Astrocyte of the spinal cord (primary cell): ENCODE data around the gene PLPP6.

Source experiments
- DNase-seq: peaks from one replicate; pipeline ENCODE4 v3.0.0; 2011; ENCODE audit warnings: low read depth, low spot score
- H3K4me3 ChIP-seq: 2 replicates; pipeline ENCODE4 v1.5.1; 2011; ENCODE audit warnings: low read depth, mild to moderate bottlenecking, low read length, moderate library complexity
- in situ Hi-C: cut with HindIII; loops from 2 replicates; pipeline ENCODE4 v1.10.0; 2017; ENCODE audit warnings: low sequenced_read_pairs
- TF ChIP-seq, protein P1 (sequence below): IDR thresholded peaks from 2 replicates; pipeline ENCODE4 v1.5.1; 2012; ENCODE audit warnings: low read depth, mild to moderate bottlenecking, low read length, inconsistent platforms

The PLPP6 gene

DNA sequence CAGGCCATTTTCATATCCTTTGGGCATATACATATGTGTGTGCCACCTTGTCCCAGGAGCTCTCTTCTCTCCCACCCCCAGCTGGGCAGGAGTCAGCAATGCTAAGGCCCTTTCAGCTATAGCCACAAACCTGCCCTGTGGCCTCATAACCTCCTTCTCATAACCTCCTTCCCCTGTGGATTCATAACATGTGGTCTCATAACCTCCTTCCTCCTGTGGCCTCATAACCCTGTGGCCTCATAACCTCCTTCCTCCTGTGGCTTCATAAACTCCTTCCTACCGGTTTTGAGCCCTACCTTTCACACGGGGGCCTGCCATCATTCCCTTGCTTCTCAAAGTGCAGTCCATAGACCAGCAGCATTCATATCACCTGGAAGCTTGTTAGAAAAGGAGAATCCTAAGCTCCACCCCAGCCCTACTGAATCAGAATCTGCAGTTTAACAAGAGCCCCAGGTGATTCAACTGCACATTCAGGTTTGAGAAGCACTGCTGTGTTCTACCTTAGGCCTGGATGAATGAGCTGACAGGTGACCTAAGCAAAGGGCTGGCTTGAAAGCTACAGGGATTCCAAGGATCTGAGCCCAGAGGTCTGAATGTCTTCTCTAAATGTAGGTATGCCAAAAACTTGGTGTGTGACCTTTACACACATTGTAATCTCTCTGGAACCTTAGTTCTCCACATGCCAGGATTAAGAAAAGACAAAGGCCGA lies 41.9 kb upstream of the PLPP6 start:
- no peak for DNase-seq
- in situ Hi-C loops = no loop called here
- TF ChIP-seq, protein P1, sequence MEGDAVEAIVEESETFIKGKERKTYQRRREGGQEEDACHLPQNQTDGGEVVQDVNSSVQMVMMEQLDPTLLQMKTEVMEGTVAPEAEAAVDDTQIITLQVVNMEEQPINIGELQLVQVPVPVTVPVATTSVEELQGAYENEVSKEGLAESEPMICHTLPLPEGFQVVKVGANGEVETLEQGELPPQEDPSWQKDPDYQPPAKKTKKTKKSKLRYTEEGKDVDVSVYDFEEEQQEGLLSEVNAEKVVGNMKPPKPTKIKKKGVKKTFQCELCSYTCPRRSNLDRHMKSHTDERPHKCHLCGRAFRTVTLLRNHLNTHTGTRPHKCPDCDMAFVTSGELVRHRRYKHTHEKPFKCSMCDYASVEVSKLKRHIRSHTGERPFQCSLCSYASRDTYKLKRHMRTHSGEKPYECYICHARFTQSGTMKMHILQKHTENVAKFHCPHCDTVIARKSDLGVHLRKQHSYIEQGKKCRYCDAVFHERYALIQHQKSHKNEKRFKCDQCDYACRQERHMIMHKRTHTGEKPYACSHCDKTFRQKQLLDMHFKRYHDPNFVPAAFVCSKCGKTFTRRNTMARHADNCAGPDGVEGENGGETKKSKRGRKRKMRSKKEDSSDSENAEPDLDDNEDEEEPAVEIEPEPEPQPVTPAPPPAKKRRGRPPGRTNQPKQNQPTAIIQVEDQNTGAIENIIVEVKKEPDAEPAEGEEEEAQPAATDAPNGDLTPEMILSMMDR = no peak
- H3K4me3 ChIP-seq = no peak overlapping the region

DNA sequence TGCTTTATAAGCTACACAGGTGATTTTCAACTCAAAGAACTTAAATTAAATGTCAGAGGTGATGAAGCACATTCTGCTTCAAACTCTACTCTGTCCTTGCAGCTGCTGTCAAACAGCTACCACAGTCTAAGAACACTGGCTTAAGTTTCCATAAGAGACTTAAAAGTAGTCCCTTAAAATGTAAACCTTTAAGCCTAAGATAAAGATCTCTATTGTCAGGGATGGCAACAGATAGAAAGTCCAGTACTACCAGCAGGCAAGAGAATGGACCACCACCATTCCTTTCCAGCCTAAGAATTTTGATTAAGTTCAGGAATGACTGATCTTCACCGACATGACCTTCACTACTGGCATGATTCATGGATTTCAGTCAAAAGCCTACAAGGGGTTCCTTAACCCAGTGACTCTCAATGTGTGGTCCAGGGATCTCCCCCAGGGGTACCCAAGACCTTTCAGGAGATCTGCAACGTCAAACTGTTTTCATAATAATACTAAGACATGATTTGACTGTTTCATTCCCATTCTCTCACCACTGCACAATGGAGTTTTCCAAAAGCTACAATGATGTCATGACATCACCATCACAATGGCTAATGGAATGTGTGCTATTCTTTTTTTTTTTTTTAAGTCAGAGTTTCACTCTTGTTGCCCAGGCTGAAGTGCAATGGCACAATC lies 41.1 kb upstream of the PLPP6 start:
- peak; percentile 30 for DNase-seq
- in situ Hi-C loops = no loop called here
- TF ChIP-seq, protein P1 = no peak
- H3K4me3 ChIP-seq = no peak overlapping the region

DNA sequence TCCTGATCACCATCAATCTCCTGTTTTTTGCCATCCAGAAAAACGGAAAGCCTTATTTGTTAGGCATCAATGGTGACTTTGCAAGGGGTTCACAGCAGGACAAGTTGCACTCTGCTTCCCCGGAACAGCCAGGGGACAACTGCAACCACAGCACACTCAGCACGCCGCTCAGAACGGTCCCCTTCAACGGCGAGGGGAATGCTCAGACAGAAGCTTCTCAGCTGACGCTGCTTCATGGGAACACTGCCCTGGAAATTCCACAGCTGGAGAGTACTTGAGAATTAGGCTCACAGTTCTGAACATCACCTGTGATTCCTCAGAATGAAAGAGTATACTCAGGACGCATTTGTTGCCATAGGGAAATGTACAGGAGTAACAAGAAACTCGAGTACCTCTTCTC lies 40.1 kb upstream of the PLPP6 start:
- DNase-seq = no peak
- in situ Hi-C loops = no loop called here
- H3K4me3 ChIP-seq = no peak overlapping the region
- TF ChIP-seq, protein P1 = no peak

DNA sequence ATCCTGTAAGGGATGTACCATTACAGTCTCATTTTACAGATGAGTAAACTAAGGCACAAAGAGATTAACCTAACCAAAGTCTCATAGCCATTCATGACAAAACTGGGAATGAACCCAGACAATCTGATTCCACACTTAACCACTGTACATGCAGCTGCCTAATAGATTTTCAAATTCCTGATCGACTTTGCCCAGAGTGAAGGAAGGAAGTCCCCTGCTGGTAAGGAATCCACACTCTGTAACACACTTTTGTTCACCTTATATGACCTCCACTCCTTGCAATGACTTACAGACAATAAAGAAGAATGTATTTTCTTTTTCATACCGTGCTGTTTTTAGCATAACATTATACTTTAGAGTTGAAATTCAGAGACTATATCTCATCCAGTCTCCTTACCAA lies 31.3 kb upstream of the PLPP6 start:
- TF ChIP-seq, protein P1 = peak; percentile 3
- in situ Hi-C loops = no loop called here
- DNase-seq = peak; percentile 54
- H3K4me3 ChIP-seq = no peak overlapping the region

DNA sequence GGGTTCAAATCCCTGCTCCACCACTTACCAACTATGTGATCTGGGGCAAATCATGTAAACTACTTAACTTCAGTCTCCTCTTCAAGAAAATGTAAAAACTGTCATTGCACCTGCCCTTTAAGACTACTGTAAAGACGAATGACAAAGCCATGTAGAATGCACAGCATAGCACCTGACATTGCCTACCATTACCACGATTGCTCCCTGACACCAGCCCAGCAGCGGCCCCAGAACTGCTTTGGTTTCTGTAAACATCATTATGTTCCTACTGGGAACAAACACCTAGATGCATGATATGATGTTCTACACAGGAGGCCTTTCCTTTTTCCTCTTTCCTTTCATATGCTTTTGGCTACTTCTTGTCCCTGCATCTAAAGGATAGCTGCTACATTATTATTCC lies 23.1 kb upstream of the PLPP6 start:
- TF ChIP-seq, protein P1 = no peak
- in situ Hi-C loops = no loop called here
- no peak overlapping the region for H3K4me3 ChIP-seq
- no peak for DNase-seq

DNA sequence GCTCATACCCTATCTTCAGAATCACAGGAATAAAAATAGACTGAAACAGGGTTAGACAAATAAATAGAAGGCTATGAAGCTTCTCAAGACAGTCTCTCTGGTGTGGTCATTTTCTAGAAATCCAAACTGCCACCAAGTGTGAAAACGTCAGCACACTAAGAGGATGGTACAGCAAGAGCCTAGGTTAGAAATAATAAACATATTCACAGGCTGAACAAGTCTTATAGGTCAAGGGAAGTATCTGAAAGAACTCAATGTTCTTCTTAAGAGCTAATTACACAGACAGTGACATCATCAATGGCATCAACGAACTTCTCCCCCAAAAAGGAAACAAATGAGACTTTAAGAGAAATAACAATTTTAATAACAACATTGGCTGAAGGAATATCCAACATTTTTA lies 22.7 kb upstream of the PLPP6 start:
- TF ChIP-seq, protein P1 = no peak
- H3K4me3 ChIP-seq = no peak overlapping the region
- in situ Hi-C loops = no loop called here

More for the DNA sequence above, 22.7 kb upstream of the PLPP6 start:
- DNase-seq = peak; percentile 39
